ENCODE measurements around the gene TRIM8.

DNA sequence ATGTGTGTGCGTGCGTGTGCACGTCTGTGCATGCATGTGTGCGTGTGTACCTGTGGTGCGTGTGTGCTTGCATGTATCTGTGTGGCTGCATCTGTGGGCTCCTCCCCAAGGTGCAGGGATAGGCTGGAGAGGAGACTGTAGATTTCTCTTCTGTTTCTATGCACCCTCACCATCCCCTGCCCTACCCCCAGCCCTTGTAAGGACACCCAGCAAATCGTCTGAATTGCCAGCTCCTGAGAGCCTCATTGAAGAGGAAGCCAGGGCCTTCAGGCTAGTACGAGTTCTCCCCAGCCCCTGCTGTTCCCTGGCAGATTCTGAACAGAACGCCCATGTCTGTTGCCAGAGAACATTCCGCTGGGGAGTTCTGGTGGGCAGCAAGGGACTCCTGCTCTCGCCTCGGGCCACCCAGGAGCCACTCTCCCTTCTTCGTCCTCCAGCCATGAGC lies 17.0 kb upstream of the TRIM8 start:
- TF ChIP-seq, protein P1, sequence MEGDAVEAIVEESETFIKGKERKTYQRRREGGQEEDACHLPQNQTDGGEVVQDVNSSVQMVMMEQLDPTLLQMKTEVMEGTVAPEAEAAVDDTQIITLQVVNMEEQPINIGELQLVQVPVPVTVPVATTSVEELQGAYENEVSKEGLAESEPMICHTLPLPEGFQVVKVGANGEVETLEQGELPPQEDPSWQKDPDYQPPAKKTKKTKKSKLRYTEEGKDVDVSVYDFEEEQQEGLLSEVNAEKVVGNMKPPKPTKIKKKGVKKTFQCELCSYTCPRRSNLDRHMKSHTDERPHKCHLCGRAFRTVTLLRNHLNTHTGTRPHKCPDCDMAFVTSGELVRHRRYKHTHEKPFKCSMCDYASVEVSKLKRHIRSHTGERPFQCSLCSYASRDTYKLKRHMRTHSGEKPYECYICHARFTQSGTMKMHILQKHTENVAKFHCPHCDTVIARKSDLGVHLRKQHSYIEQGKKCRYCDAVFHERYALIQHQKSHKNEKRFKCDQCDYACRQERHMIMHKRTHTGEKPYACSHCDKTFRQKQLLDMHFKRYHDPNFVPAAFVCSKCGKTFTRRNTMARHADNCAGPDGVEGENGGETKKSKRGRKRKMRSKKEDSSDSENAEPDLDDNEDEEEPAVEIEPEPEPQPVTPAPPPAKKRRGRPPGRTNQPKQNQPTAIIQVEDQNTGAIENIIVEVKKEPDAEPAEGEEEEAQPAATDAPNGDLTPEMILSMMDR (IDR thresholded peaks at IDR 0.05; ENCODE audit: insufficient read depth, low read length, poor library complexity, severe bottlenecking): no peak
- TF ChIP-seq EZH2phosphoT487 (conservative IDR thresholded peaks at IDR 0.05; ENCODE audit: low read length): no peak

Measured in SU-DHL-6 (cell line).